Measurements from ENCODE around the gene DRG2. TPM values are rescaled to one million over a fixed set of nuclear protein-coding genes. Genes with fewer than 3 reads are reported as not detected.

The DRG2 gene
- total and polyA plus RNA-seq, 2 of the 4 experiments (the other 2 are of a cell fraction) = 43.6 to 45.1 TPM

DNA sequence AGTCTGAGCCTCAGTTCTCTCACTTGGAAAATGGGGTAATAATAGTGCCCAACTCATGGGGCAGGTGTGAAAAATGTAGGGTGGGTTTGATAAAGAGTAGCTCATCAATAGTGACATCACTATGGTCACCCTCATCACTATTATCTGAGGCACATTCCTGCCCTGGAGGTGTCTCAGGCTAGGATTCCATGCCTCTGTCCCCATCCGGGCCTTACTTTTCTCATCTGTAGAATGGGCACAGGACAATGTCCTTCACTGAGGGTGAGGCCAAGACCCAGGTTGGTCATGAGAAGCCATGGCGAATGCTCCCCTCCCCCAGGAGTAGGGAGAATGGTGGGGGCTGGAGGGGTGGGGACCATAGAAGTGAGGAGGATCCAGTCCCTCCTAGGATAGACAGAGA lies 51.3 kb downstream of the DRG2 start:
- Histone ChIP-seq H2BK15ac (ENCODE audit: low read depth, low read length) (no peak overlapping the region), H3K4me1 (ENCODE audit: control insufficient read depth, insufficient read depth, low read length) (no peaks in the 10 kb centered on the region), H4K20me1 (ENCODE audit: insufficient read depth, low read length) (peaks cover 2% of the 10 kb centered on the region; the same call in 1 of the 2 replicates), H2BK5ac (ENCODE audit: low read depth, low read length, poor library complexity, severe bottlenecking) (no peak overlapping the region), H2AK9ac (replicated peaks; ENCODE audit: low read depth, low read length, poor library complexity) (no peak overlapping the region), H3K18ac (ENCODE audit: low read depth, low read length) (no peak overlapping the region), H4K8ac (ENCODE audit: low read depth in 2 of 2, low read length in 2 of 2) (no peak overlapping the region), H3K14ac (replicated peaks; ENCODE audit: low read depth, low read length) (no peak overlapping the region), H3K4me2 (ENCODE audit: low read depth, low read length) (no peak overlapping the region), H2AFZ (replicated peaks; ENCODE audit: low read length, poor library complexity) (no peak overlapping the region), H3K4me3 (ENCODE audit: insufficient read depth, low read depth, low read length) (no peak overlapping the region), H4K5ac (ENCODE audit: low read depth, low read length) (no peak overlapping the region), H3K9me3 (ENCODE audit: control insufficient read depth, insufficient read depth, low read length) (no peaks in the 10 kb centered on the region), H3K56ac (ENCODE audit: extremely low read depth, insufficient read depth, low read length) (no peak overlapping the region), H3K23ac (ENCODE audit: low read depth, low read length) (no peak overlapping the region), H3K4ac (ENCODE audit: low read depth, low read length) (no peak overlapping the region), H3K79me1 (ENCODE audit: low read depth in 1 of 2, low read length in 2 of 2) (no peaks in the 10 kb centered on the region), H2BK20ac (ENCODE audit: low read depth, low read length) (no peak overlapping the region), H3K27ac (ENCODE audit: insufficient read depth, low read length) (no peak overlapping the region), H3K9ac (ENCODE audit: low read depth, low read length) (no peak overlapping the region), H2AK5ac (ENCODE audit: low read depth, low read length) (no peak overlapping the region), H4K91ac (ENCODE audit: insufficient read depth, low read depth, low read length) (no peak overlapping the region), H2BK120ac (ENCODE audit: low read depth, low read length) (no peak overlapping the region), H3K36me3 (ENCODE audit: control insufficient read depth, insufficient read depth, low read length) (no peaks in the 10 kb centered on the region), H3K27me3 (ENCODE audit: control insufficient read depth, insufficient read depth, low read length) (peaks cover 3% of the 10 kb centered on the region; the same call in 1 of the 2 replicates), H3K9me1 (ENCODE audit: insufficient read depth, low read length) (no peaks in the 10 kb centered on the region)
- intact Hi-C loops (cut with micrococcal nuclease) (no loop called here), in situ Hi-C loops (cut with MboI; ENCODE audit: low sequenced_read_pairs) (no loop called here), dilution Hi-C loops (cut with HindIII; ENCODE audit: low sequenced_read_pairs, unreplicated experiment) (no loop called here)
- DNase-seq (no peak), ATAC-seq (ENCODE audit: low read depth) (no peak)
- POLR2A ChIA-PET (ENCODE audit: unreplicated experiment) = no interaction called here
- no TSS peak for BruUV-seq (replicated peaks)
- TF ChIP-seq POLR2A (IDR thresholded peaks at IDR 0.05; ENCODE audit: low read depth, low read length) = no peak
- no peak for TF ChIP-seq MAZ (IDR thresholded peaks at IDR 0.05; ENCODE audit: borderline replicate concordance, low read depth, low read length)
- no peak for TF ChIP-seq RFX5 (IDR thresholded peaks at IDR 0.05; ENCODE audit: low read depth, low read length)
- no peak for TF ChIP-seq RCOR1 (IDR thresholded peaks at IDR 0.05; ENCODE audit: insufficient replicate concordance, low read length)
- no peak for TF ChIP-seq USF2 (IDR thresholded peaks at IDR 0.05; ENCODE audit: low read depth, low read length)
- TF ChIP-seq ELK1 (IDR thresholded peaks at IDR 0.05; ENCODE audit: borderline replicate concordance, low read depth, low read length) = no peak
- no peak for TF ChIP-seq CTCF (conservative IDR thresholded peaks at IDR 0.05; ENCODE audit: low read depth, low read length)
- no peak for TF ChIP-seq BHLHE40 (IDR thresholded peaks at IDR 0.05; ENCODE audit: low read depth, low read length)
- no peak for TF ChIP-seq CHD1 (IDR thresholded peaks at IDR 0.05; ENCODE audit: low read depth, low read length)
- no peak for TF ChIP-seq FOS (IDR thresholded peaks at IDR 0.05; ENCODE audit: low read depth, low read length)
- TF ChIP-seq MXI1 (IDR thresholded peaks at IDR 0.05; ENCODE audit: borderline replicate concordance, low read depth, low read length) = no peak
- no CpG with 5 or more reads among the region's 2 CpGs for WGBS, 2 experiments (ENCODE audit: extremely low coverage in 2 of 2, insufficient read length in 1 of 2)
- CTCF ChIA-PET = no interaction called here

Data from IMR-90 (cell line).